Fibroblast of peridontal ligament (primary cell): Measurements from ENCODE around the gene TCF15.
"Not testable (repeated sequence)": the region's sequence is repeated elsewhere in the genome, so short reads cannot be mapped to it uniquely, and the experiment has no call there.

ENCODE experiments used
- DNase-seq: peaks from one replicate; pipeline ENCODE4 v3.0.0-alpha.2; 2010; ENCODE audit errors: extremely low read depth

Gene TCF15

DNA sequence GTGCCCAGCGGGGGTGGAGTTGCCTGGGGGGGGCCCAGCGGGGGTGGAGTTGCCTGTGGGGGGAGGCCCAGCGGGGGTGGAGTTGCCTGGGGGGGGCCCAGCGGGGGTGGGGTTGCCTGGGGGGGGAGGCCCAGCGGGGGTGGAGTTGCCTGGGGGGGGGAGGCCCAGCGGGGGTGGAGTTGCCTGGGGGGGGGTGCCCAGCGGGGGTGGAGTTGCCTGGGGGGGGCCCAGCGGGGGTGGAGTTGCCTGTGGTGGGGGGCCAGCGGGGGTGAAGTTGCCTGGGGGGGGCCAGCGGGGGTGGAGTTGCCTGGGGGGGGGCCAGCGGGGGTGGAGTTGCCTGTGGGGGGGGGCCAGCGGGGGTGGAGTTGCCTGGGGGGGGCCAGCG is 31.9 kb upstream of the TCF15 start:
- DNase-seq: not testable (repeated sequence)

DNA sequence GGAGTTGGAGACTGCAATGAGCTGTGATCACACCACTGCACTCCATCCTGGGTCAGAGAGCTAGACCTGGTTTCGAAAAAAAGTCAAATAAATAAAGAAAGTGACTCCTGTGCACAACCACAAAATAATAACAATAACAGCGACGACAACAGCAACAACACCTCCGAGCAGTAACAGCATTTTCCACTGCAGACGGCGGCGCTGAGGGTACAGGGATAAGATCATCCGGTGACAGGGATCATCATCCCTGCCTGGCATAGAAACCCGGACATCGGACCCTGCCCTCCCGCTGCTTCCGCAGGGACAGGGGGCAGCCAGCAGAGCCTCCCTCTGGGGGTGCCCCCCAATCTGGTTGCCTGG is 31.4 kb upstream of the TCF15 start:
- no peak for DNase-seq

DNA sequence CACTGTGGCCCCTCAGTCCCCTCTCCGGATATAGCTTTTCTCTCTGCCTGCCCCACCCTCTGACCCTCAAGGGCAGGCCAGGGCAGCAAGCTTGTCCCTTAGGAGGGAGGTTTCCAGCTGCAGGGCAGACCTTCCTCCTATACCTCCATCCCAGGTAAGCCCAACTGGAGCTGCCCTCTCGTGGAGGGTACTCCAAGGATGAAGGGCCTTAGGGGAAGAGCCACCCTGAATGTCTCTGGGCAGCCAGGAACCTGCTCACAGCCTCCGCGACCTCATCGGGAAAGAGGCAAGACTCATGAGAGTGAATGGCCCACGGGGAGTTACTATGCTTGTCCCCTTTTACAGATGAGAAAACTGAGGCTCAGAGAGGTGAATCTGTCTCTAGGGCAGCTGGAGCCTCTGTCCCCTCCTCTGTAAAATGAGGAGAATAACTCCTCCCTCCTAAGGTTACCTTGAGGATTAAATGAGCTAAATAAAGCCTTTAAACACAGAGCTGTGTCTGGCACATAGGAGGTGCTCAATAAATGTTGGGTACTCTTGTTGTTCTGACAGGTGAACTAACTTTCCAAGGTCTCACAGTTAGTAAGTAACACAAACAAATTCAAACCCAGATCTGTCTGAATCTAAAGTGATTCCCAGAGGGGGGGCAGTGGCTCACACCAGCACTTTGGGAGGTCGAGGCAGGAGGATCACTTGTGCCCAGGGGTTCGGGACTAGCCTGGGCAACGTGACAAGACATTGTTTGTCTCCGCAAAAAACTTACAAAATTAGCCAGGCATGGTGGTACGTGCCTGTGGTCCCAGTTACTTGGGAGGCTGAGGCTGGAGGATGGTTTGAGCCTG is 30.8 kb upstream of the TCF15 start:
- no peak for DNase-seq

DNA sequence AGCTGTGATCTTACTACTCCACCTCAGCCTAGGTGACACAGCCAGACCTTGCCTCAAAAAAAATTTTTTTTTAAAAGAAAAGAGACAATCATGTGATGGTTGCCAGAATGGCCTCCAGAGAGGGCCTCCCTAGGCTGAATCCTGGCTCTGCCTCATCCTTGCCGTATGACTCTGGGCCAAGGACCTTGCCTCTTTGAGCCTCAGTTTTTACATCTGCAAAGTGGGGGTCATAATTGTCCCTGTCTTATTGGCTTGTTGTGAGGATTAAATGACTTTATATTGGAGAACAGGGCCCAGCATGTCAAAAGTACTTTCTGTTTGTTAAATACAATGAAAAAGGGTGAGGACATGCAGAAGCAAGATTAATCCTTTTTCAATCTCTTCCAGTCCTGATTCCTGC is 28.5 kb upstream of the TCF15 start:
- no peak for DNase-seq

DNA sequence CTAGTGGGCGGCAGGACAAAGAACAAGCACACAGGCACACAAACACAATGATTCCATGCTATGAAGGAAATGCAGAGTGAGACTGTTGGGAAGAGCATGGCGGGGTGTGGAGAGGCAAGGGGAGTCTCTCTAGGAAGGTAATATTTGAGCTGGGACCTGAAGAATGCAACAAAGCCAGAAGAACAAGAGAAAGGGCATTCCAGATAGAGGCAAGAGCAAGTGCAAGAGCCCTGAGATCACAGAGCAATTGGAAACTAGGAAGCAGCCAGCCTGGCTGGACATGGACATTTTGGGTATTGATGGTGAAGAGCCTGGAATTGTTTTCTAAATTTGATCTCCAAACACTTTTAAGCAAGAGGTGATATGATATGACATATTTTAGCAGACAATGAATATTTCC is 27.4 kb upstream of the TCF15 start:
- no peak for DNase-seq

DNA sequence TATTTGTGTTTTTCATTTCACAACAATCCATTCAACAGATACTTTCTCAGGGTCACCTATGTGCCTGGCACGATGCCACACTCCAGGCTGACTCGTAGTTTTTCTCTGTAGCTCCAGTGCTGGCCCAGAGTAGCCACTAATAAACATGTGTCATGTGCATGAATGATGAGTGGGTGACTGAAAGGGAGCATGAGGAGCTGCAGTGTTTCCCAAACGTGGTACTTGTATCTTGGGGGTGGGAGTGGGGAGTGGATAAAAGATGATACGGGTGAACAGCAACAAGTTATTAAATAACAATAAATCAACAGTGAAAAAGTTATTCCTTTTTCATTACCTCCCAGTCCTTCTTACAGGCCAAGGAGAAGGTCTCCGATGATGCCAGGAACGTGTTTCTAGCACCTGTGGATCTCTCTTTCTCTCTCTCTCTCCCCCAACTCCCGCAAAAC is 25.8 kb upstream of the TCF15 start:
- no peak for DNase-seq

DNA sequence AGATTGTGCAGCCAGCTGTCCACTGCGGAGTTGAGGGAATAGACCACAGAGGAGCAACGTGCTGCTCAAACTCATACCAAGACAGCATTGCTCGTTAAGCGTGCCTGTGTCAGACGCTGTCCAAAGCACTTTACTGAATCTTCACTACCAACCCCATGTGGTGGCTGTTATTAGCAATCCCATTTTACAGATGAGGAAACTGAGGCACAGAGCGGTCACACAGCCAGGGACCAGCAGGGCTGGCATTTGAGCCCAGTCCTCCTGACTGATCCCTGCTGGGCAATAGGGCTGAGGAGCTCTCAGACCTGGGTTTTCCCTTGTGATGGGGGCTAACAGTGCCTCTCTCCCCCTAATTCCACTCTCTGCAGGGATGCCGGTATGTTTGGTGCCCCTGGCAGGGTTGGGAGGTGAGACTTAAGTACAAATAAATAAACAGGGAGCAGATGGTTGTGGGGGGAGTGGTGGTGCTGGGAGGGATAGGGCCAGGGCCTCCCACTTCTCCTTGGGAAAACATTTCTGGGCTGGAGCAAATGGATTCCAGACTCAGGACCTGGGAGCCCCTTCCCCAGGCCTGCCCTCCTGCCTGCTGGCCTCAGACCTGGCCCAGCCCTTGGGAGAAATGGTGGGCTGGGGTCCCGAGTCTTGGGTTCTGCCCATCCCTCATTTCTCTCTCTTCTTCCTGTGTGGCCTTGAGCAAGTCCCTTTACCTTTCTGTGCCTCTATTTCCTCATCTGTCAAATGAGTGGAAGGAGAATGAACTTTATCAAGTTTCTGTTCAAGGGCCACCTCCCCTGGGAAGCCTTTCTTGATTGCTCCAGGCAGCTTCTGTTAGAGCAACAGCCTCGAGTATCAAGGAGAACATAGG is 25.2 kb upstream of the TCF15 start:
- no peak for DNase-seq

DNA sequence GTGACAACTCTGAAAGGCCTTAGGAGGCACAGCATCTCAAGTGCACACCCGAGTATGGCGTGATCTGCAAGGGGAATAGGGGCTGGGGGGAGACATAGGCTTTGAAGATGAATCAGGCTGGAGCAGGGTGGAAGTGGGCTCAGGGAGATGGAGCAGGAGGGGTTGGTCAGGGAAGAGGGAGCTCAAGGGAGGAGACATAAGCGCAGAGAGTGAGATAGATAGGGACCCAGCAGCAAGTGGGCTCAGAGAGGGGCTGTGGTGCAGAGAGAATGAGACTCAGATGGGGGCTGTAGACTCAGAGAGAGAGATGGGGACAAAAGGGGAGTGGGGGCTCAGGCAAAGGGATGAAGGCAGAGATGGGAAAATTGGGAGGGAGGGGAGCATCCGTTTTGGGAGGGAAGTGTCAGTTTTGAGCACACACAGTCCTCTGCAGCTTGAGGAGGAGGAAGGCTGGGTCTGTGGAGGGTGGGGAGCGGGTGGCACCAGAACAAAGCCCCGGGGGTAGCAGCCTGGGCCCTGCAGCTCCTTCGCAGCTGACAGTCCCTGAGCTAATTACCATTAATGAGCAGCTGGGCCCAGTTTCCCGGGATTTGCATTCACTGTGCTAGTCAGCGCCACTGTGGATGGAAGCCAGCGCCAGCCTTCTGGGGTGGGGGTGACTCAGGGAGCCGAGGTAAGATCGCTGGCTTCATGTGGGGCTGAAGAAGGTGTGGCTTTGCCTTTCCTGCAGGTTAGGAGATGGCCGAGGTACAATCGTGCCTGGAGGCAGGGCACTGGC is 24.2 kb upstream of the TCF15 start:
- no peak for DNase-seq

DNA sequence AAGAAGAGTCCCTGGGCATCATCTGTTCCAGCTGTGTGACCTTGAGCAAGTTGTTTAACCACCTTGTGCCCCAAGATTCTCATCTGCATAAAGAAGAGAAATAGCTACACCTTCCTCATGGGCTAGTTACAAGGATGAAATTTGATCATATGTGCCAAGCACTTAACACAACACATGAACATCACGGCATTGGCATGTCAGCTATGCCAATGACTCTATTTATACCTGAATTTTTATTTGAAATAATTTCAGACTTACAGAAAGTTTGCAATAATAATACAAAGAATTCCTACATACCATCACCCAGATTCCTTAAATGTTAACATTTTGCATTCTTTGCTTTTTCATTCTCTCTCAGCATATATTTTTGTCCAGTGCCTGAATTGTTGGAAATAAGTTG is 21.0 kb upstream of the TCF15 start:
- no peak for DNase-seq

DNA sequence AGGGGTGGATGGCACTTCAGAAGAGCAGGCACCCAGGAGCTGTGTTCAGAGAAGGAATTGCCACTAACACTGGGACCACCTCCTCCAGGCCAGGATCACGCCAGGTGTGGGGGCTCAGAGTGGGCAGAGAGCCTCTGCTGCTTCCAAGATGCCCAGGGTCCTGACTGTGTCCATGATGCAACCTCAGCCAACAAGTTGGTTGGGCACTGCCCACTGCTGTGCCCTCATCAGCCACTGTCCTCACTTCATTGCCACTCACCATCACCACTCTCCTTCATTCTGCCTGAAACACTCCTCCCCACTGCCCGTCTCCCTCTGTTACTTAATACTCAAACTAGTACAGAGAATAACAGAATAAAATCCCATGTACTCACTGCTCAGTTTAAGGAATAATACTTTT is 16.5 kb upstream of the TCF15 start:
- no peak for DNase-seq

DNA sequence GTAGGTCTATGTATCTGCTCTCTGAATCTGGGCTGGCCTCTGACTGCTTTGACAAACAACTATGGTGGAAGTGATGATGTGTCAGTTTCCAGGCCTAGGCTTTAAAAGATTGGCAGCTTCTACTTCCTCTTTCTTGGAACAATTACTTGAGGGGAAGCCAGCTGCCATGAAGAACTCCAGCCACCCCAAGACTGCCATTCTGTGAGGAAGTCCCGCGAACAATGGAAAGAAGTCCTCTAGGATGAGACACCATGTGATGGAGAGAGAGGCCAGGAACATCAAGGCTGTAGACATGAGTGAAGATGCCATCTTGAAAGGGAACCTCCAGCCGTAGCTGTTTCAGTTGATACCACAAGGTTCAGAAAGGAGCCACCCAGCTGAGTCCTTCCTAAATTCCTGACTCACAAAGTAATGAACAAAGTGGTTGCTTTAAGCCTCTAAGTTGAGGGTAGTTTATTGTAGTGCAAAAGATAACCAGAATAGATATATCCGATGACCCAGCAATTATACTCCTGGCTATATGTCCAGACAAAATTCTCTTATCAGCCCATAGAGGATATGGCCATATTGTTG is 15.3 kb upstream of the TCF15 start:
- DNase-seq: no peak

DNA sequence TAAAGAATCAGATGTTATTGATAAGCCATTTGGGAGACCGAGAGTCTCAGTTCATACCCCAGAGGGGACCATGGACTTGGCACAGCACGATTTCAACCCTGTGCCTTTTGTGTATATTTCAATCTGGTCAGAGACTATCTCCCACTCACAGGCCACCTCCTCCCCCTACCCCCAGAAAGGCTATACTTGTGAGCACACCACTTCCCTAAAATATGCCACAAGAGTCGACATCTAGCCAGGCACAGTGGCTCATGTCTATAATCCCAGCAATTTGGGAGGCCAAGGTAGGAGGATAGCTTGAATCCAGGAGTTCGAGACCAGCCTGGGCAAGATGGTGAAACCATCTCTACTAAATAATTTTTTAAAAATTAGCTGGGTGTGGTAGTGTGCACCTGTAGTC is 13.6 kb upstream of the TCF15 start:
- DNase-seq: no peak

DNA sequence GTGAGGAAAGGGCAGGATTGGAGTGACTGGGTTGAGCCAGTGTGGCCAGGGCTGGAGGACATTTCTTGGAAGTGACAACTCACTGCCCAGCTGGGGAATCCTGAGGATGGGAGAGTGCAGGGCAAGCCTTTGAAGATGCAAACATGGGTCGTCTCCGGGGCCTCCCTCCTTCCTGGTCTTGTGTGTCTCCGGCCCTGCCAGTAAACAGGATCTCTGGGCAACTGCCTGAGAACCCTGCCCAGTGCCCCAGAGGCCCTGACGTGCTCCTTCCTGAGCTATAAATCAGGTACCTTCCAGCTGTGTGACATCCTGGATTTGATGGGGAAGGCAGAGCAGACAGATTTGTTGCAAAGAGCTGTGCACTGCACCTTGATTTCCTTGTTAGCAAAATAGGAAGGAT is 12.9 kb upstream of the TCF15 start:
- DNase-seq: no peak

DNA sequence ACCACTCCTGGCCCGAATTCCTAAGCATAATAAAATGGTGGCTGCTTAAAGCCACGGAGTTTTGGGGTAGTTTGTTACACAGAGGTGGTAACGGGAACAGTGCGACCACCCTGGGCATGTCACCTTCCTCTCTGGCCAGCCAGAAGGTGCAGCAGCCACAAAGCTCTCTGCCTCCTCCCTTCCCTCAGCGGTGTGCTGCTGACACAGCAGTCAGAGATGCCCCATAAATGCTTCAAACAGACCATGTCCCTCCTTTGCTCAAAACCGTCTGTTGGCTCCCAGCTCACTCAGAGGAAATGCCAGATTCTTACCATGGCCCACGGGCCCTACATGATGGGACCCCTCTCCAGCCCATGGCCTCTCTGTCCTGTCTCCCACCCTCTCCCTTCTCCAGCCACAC is 12.1 kb upstream of the TCF15 start:
- no peak for DNase-seq

DNA sequence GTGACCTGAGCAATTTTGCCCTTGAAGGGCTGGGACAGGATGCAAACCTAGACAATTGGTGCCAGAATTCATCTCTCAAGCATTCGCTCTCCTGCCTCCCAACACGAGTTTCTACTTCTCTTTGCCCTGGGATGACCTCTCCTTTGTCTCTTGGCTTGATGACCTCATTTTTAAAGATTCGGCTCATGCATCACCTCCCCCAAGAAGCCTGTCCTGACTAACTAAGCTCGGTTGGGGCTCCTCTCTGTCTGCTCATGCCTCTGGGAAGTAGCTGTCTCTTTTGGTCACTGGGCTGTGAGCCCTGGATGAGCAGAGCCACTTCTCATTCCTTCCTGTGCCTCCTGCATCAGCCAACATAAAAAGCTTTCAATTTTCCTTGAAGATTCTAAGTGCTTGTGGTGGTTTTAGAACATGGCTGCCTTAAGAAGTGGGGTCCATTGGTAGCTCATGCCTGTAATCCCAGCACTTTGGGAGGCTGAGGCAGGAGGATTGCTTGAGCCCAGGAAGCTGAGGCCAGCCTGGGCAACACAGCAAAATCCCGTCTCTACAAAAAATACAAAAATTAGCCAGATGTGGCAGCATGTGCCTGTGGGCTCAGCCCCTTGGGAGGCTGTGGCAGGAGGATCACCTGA is 11.1 kb upstream of the TCF15 start:
- no peak for DNase-seq

DNA sequence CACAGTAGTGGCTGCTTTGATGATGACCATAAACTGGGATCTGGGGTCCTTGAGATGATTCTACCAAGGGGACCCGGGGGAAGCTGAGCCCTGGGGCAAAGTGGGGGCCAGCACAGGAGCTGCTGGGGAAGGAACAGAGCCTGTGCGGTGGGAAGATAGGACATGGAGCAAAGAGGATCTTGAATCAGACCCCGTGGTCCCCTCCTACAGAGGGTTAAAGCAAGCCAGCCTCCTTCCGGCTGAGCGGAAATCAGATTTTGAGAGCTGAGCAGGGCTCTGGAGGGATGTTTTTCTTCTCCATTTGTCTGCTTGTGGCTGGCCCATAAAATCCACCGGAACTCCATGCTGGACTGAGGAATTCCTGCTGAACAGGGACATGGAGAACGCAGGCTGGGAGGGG is 10.1 kb upstream of the TCF15 start:
- no peak for DNase-seq

DNA sequence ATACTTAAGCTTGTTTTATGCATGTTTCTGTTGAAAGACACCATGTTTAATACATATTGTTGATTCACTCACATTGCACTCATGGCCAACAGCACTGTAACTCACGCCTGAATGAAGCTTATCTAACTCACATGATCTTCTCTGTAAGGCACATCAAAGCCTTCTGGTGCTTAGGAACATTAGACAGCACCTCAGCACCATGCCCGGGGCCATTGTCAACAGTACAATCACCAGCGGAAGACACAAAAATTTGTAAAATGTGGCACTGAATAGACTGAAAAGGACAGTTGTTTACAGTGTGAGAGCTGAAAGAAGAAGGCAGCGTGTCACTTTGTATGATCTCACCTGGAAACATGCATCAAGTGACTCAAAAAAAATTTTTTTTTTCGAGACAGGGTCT is 8.9 kb upstream of the TCF15 start:
- DNase-seq: no peak

DNA sequence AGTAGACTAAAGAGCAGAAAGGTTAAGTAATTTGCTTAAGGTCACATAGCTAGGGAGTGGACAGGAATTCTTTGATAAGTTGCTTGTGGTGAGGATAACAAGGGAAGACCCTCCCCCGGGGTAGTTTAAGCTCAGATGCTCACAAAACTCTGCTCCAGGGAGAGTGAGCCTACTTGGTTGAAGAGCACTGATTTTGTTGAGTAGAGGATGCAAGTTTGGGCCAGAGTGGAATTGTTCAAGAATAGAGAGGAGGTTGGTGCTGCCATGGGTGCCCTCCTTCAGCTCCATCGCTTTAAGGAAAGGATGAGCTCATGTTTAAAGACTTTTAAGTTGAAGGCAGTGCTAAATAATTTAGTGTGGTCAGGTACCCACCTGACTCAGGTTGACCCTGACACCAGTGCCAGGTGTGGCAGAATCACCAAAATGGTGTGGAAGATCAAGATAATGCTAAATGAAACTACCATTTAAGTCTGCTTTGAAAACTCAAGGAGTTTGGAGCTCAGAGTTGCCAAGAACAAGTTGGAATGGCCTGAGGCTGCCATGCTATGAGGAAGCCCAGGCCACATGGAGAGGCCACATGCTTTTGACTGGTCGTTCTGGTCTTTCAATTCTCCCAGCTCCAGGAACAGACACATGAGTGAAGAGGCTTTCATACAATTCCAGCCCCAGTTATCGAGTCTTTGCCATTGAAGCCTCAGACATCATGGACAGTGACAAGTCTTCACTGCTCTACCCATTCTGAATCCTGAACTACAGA is 8.0 kb upstream of the TCF15 start:
- no peak for DNase-seq

DNA sequence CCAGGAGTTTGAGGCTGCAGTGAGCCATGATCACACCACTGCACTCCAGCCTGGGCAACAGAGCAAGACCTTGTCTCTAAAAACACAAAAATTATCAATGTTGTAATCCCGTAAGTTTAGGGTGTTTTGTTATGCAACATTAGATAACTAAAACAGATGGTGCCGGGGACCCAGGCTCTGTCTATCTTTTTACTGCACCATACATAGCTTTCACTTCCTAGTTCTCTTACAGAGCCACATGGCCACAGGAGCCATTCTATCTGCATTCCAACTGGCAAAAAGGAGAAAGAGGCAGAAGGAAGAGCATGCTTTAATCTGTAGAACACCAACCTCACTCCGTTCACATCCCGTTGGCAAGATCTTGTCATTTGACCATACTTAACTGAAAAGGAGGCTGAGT is 5.4 kb upstream of the TCF15 start:
- no peak for DNase-seq

DNA sequence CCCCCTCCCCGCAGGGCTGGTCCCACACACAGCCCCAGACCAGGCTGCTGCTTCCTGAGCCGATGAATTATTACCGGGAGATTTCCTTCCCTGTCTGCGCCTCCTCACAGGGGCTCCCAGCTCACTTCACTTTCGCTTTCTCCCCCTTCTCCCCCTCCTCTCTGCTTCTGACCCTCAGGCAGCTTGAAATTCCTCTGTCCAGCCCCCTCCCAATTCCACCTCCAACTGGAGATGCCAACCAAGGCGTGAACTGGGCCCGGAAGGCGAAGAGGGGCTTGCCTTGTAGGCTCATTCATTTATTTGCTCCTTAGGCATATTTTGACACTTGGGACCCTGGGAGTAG is 1.7 kb upstream of the TCF15 start:
- DNase-seq: no peak
